Activated CD8-positive, alpha-beta memory T cell treated with anti-CD3 and anti-CD28 coated beads, Interleukin-2, amount 10 ng/mL, durations not matched to agents 7 days and 5 days (primary cell): Measurements from ENCODE around the gene NEXMIF. TPM values are rescaled to one million over a fixed set of nuclear protein-coding genes. Genes with fewer than 3 reads are reported as not detected.
"Not testable (repeated sequence)": the region's sequence is repeated elsewhere in the genome, so short reads cannot be mapped to it uniquely, and the experiment has no call there.

Experiments
- ATAC-seq: fragments of 150-1000 bp; cut with Tn5 transposase; one replicate; pipeline ENCODE4 v1.10.0; 2021; ENCODE audit warnings: moderate library complexity
- CTCF ChIA-PET: fragments of 350-600 bp; sonication (Branson Sonifier 250); formaldehyde crosslinking; loops from one replicate; lab custom pipeline; 2021; ENCODE audit warnings: antibody characterized with exemption; lab: Charles Lee
- DNase-seq: peaks from one replicate; pipeline ENCODE4 v3.0.0-alpha.2; 2020
- H3K27ac Mint-ChIP-seq: one replicate; pipeline ENCODE4 v1.8.0; 2021; ENCODE audit warnings: mild to moderate bottlenecking, mixed read lengths
- H3K27me3 Mint-ChIP-seq: one replicate; pipeline ENCODE4 v1.8.0; 2021; ENCODE audit warnings: mixed read lengths
- H3K36me3 Mint-ChIP-seq: one replicate; pipeline ENCODE4 v1.8.0; 2021; ENCODE audit warnings: mild to moderate bottlenecking, mixed read lengths
- H3K4me1 Mint-ChIP-seq: one replicate; pipeline ENCODE4 v1.8.0; 2021; ENCODE audit warnings: mixed read lengths
- H3K4me3 Mint-ChIP-seq: one replicate; pipeline ENCODE4 v1.8.0; 2021; ENCODE audit warnings: mild to moderate bottlenecking, moderate library complexity, mixed read lengths
- H3K9me3 Mint-ChIP-seq: one replicate; pipeline ENCODE4 v1.8.0; 2022; ENCODE audit warnings: low read depth, mixed read lengths
- total RNA-seq, 2 experiments: library from RNA; stranded (reverse); gene quantifications; one replicate each; pipeline ENCODE4 v1.2.3, GENCODE V29; 2021

The NEXMIF gene
- total RNA-seq, 2 experiments from 2014 or later: 0.05 to 0.06 TPM

DNA sequence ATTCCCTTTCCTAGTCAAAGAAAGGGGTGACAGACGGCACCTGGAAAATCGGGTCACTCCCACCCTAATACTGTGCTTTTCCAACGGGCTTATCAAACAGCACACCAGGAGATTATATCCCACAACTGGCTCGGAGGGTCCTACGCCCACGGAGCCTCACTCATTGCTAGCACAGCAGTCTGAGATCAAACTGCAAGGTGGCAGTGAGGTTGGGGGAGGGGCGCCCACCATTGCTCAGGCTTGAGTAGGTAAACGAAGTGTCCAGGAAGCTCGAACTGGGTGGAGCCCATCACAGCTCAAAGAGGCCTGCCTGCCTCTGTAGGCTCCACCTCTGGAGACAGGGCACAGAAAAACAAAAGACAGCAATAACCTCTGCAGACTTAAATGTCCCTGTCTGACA is 42.9 kb downstream of the NEXMIF start:
- H3K27ac Mint-ChIP-seq, H3K4me1 Mint-ChIP-seq, H3K4me3 Mint-ChIP-seq, H3K9me3 Mint-ChIP-seq, CTCF ChIA-PET, DNase-seq, H3K27me3 Mint-ChIP-seq, ATAC-seq, H3K36me3 Mint-ChIP-seq: not testable (repeated sequence)

- no peak overlapping the region for H3K27ac Mint-ChIP-seq
- no peak overlapping the region for H3K4me3 Mint-ChIP-seq
- no peaks in the 10 kb centered on the region for H3K27me3 Mint-ChIP-seq
- CTCF ChIA-PET: no interaction called here
- peaks cover 2% of the 10 kb centered on the region for H3K36me3 Mint-ChIP-seq
- ATAC-seq: no peak
- DNase-seq: no peak
- no peaks in the 10 kb centered on the region for H3K4me1 Mint-ChIP-seq
- peaks cover 2% of the 10 kb centered on the region for H3K9me3 Mint-ChIP-seq
These were observed 59.5 kb downstream of the NEXMIF start for GRCh38 chrX:74865725-74866124.

- Mint-ChIP-seq H3K4me3 (no peak overlapping the region), H3K27me3 (no peaks in the 10 kb centered on the region), H3K9me3 (peaks cover 10% of the 10 kb centered on the region), H3K4me1 (no peaks in the 10 kb centered on the region), H3K27ac (no peak overlapping the region), H3K36me3 (no peaks in the 10 kb centered on the region)
- ATAC-seq (no peak), DNase-seq (no peak)
- CTCF ChIA-PET: no interaction called here
These were observed 72.0 kb downstream of the NEXMIF start for GRCh38 chrX:74853255-74853654.

GRCh38 chrX:74835566-74835965 is 89.7 kb downstream of the NEXMIF start:
- CTCF ChIA-PET: no interaction called here
- Mint-ChIP-seq H3K9me3 (no peaks in the 10 kb centered on the region), H3K4me3 (no peak overlapping the region), H3K27me3 (no peaks in the 10 kb centered on the region), H3K4me1 (no peaks in the 10 kb centered on the region), H3K36me3 (no peaks in the 10 kb centered on the region), H3K27ac (no peak overlapping the region)
- ATAC-seq (no peak), DNase-seq (no peak)

- H3K27ac Mint-ChIP-seq, H3K9me3 Mint-ChIP-seq, H3K36me3 Mint-ChIP-seq, ATAC-seq, DNase-seq, H3K27me3 Mint-ChIP-seq, H3K4me3 Mint-ChIP-seq, CTCF ChIA-PET, H3K4me1 Mint-ChIP-seq: not testable (repeated sequence)
These were observed 105.5 kb downstream of the NEXMIF start for GRCh38 chrX:74819797-74820196.

DNA sequence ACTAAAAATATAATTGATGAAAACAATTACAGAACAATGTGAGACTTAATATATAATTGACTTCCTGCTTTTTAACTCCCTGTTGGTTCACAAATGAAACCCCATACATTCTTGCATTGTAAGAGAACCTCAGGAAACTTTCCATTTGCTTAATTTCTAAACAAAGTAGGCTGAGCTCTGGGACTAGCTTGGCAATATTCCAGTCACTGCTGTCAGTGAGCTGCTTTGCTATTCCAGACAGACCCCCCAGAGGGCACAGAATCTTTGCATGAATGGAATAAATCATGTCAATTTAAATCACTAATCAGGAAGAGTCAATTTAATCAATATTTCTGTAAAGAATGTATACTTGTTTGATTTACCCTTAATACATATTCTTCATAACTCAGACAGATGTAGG is 110.6 kb downstream of the NEXMIF start:
- DNase-seq: no peak
- H3K27me3 Mint-ChIP-seq: no peaks in the 10 kb centered on the region
- H3K9me3 Mint-ChIP-seq: no peaks in the 10 kb centered on the region
- H3K36me3 Mint-ChIP-seq: no peaks in the 10 kb centered on the region
- H3K27ac Mint-ChIP-seq: no peak overlapping the region
- H3K4me3 Mint-ChIP-seq: no peak overlapping the region
- ATAC-seq: no peak
- CTCF ChIA-PET: no interaction called here
- H3K4me1 Mint-ChIP-seq: no peaks in the 10 kb centered on the region

GRCh38 chrX:74804574-74804973 is 120.7 kb downstream of the NEXMIF start:
- ATAC-seq: no peak
- CTCF ChIA-PET: no interaction called here
- no peak overlapping the region for H3K27ac Mint-ChIP-seq
- peaks cover 4% of the 10 kb centered on the region for H3K27me3 Mint-ChIP-seq
- H3K36me3 Mint-ChIP-seq: no peaks in the 10 kb centered on the region
- no peak overlapping the region for H3K4me3 Mint-ChIP-seq
- H3K4me1 Mint-ChIP-seq: no peaks in the 10 kb centered on the region
- DNase-seq: no peak
- no peaks in the 10 kb centered on the region for H3K9me3 Mint-ChIP-seq

DNA sequence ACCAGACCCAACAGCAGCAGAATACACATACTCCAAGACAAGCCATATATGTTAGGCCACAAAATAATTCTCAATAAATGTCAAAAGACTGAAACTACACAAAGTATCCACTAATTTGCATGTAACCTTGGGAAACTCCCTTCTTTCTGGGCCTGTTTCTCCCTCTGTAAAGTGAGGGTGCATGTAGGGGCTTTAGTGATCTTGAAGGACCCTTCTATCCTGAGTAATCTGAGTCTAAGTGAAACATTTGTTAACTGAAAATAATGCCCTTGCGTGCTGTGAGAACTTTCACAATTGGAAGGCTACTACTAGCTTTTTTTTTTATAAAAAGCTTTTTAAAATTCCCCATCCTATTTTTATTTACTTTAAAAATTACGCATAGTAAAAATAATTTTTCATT is 125.2 kb downstream of the NEXMIF start:
- no peak for ATAC-seq
- no peaks in the 10 kb centered on the region for H3K4me1 Mint-ChIP-seq
- H3K27ac Mint-ChIP-seq: no peak overlapping the region
- no peaks in the 10 kb centered on the region for H3K27me3 Mint-ChIP-seq
- H3K4me3 Mint-ChIP-seq: no peak overlapping the region
- H3K36me3 Mint-ChIP-seq: no peaks in the 10 kb centered on the region
- H3K9me3 Mint-ChIP-seq: no peaks in the 10 kb centered on the region
- CTCF ChIA-PET: no interaction called here
- no peak for DNase-seq

DNA sequence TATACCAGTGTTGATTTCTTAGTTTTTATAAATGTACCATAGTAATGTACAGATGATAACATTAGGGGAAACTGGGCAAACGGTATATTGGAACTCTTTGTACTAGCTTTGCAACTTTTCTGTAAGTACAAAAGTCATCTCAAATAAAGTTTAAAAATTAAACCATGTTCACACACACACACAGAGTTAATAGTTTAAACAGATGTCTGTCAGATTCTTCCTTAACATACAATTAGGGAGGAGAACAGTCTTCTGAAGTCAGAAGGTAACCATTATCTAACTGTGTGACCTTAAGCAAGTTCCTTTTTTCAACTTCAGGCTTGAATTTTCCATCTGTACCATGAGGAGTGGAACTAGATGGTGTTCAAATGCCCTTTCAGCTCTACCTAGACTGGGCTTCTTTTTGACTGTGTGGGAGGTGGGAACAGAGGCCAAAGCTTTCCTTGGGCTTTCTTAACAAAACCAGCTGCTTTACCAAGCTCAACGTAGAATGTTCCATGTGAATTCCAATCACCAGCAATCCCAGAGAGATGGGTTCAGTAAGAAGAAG is 127.8 kb downstream of the NEXMIF start:
- Mint-ChIP-seq H3K36me3 (no peaks in the 10 kb centered on the region), H3K27me3 (no peaks in the 10 kb centered on the region), H3K4me3 (no peak overlapping the region), H3K9me3 (no peaks in the 10 kb centered on the region), H3K27ac (no peak overlapping the region), H3K4me1 (no peaks in the 10 kb centered on the region)
- CTCF ChIA-PET: no interaction called here
- ATAC-seq (no peak), DNase-seq (no peak)

DNA sequence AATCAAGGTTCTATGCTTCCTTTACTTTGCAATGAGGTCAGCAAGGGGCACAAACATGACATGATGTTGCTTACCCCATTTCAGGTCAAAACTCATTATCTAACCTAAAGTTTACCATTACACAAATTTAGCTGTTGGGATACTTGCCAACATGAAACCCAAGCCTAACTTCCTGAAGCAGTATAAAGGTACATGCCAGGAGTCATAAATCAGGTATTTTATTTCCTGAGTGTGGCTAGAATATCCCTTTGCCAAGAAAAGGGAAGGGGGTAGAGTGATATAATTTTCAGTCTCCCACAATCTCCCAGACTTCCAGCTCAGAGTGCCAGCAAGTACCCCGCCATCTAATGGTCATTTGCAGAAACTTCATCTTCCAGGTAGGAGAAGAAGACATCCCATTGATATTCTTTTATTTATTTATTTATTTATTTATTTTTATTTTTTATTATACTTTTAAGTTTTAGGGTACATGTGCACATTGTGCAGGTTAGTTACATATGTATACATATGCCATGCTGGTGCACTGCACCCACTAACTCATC is 136.6 kb downstream of the NEXMIF start:
- Mint-ChIP-seq H3K4me3 (no peak overlapping the region), H3K36me3 (no peaks in the 10 kb centered on the region), H3K27ac (no peak overlapping the region), H3K4me1 (no peaks in the 10 kb centered on the region), H3K9me3 (no peaks in the 10 kb centered on the region), H3K27me3 (no peaks in the 10 kb centered on the region)
- ATAC-seq (no peak), DNase-seq (no peak)
- CTCF ChIA-PET: no interaction called here

GRCh38 chrX:74784629-74785028 is 140.6 kb downstream of the NEXMIF start:
- Mint-ChIP-seq H3K9me3 (no peaks in the 10 kb centered on the region), H3K27me3 (no peaks in the 10 kb centered on the region), H3K4me3 (no peak overlapping the region), H3K27ac (no peak overlapping the region), H3K36me3 (no peaks in the 10 kb centered on the region), H3K4me1 (peaks cover 1% of the 10 kb centered on the region)
- ATAC-seq (no peak), DNase-seq (no peak)
- CTCF ChIA-PET: no interaction called here

DNA sequence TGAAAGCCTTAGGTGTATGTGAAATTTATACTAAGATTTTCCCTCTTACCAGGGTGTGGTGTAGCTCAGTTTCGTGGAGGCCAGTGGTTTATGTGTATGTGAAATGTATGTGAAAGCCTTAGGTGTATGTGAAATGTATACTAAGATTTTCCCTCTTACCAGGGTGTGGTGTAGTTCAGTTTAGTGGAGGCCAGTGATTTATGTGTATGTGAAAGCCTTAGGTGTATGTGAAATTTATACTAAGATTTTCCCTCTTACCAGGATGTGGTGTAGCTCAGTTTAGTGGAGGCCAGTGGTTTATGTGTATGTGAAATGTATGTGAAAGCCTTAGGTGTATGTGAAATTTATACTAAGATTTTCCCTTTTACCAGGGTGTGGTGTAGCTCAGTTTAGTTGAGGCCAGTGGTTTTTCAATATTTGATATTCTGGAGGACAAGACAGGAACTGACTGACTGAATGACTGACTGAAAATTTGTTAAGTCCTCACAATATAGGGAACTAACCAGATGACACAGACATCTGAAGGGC is 143.7 kb downstream of the NEXMIF start:
- ATAC-seq (no peak), DNase-seq (no peak)
- Mint-ChIP-seq H3K4me3 (no peak overlapping the region), H3K4me1 (peaks cover 1% of the 10 kb centered on the region), H3K9me3 (no peaks in the 10 kb centered on the region), H3K27me3 (no peaks in the 10 kb centered on the region), H3K27ac (no peak overlapping the region), H3K36me3 (no peaks in the 10 kb centered on the region)
- CTCF ChIA-PET: no interaction called here

DNA sequence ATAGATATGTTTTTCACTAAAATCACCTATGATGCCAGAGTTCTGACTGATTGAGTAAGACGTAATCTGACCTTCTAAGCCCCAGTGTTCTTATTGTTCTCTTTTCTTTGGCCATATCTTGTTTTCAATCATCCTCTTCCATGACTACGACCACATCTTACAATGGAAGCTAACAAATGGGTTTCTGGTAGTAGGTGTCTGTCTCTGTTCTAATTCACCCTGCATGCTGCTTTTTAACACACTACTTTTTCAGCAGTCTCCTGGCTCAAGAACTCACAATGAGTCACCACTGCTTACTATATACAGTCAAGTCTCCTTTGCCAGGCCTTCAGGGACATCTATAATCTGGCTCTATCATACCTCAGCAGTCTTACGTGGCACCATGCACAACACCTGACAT is 146.1 kb downstream of the NEXMIF start:
- CTCF ChIA-PET: no interaction called here
- H3K4me3 Mint-ChIP-seq: no peak overlapping the region
- peaks cover 1% of the 10 kb centered on the region for H3K4me1 Mint-ChIP-seq
- no peaks in the 10 kb centered on the region for H3K36me3 Mint-ChIP-seq
- no peaks in the 10 kb centered on the region for H3K27me3 Mint-ChIP-seq
- H3K9me3 Mint-ChIP-seq: no peaks in the 10 kb centered on the region
- H3K27ac Mint-ChIP-seq: no peak overlapping the region
- ATAC-seq (no peak), DNase-seq (no peak)

- ATAC-seq: no peak
These were observed 150.3 kb downstream of the NEXMIF start for GRCh38 chrX:74774988-74775387.

More at GRCh38 chrX:74774988-74775387, 150.3 kb downstream of the NEXMIF start:
- no peaks in the 10 kb centered on the region for H3K27me3 Mint-ChIP-seq
- no peak for DNase-seq
- H3K4me1 Mint-ChIP-seq: no peaks in the 10 kb centered on the region
- CTCF ChIA-PET: no interaction called here
- no peaks in the 10 kb centered on the region for H3K36me3 Mint-ChIP-seq
- H3K27ac Mint-ChIP-seq: no peak overlapping the region
- H3K4me3 Mint-ChIP-seq: no peak overlapping the region
- H3K9me3 Mint-ChIP-seq: no peaks in the 10 kb centered on the region
